ENCODE data around the gene SLC28A2.
A peak's percentile ranks its signal among the peaks of the same experiment; 100 is the strongest.
"Not testable (repeated sequence)": the region's sequence is repeated elsewhere in the genome, so short reads cannot be mapped to it uniquely, and the experiment has no call there.

Gene SLC28A2

DNA sequence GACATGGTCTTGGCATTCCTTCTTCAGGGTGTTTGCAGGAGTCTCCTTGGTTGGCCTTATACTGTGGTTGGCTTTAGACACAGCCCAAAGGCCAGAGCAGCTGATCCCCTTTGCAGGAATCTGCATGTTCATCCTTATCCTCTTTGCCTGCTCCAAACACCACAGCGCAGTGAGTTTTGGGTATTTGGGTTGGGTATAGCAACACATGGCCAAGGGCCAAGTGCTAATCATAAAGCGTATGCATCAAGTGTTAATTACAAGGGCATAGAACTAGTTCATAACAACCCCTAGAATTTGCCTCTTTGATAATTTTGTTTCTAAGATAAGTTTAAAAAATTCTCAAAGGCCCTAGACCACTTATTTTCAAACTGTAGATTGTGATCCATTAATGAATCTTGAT, 11.8 kb downstream of the SLC28A2 start:
- DNase-seq: no peak

DNA sequence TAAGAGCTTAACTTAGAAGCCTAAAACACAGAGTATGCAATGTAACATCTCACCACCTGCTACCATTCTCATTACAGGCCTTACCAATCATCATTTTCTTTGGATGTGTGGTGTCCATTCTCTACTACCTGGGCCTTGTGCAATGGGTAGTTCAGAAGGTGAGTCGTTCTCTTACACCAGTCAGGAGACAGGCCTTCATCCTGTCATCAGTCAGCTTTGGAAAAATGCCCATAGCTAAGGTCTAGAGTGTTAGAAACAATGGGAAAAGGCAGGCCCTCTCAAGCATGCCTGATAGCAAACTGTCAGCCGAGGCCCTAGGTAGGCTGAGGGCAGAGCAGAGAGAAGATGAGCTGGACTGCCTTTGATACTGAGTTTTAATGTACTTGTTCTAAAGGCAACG, 13.5 kb downstream of the SLC28A2 start:
- DNase-seq: no peak

DNA sequence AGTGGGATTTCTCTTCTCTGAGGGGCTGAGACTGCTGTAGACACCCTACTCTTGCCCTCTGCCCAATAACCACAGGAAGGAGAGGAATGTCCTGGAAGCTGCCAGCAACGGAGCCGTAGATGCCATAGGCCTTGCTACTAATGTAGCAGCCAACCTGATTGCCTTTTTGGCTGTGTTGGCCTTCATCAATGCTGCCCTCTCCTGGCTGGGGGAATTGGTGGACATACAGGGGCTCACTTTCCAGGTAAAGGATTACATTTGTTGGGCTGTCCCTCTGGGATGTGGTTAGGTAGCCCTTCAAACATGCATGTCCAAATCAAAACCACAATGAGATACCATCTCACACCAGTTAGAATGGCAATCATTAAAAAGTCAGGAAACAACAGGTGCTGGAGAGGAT, 16.1 kb downstream of the SLC28A2 start:
- DNase-seq: no peak

DNA sequence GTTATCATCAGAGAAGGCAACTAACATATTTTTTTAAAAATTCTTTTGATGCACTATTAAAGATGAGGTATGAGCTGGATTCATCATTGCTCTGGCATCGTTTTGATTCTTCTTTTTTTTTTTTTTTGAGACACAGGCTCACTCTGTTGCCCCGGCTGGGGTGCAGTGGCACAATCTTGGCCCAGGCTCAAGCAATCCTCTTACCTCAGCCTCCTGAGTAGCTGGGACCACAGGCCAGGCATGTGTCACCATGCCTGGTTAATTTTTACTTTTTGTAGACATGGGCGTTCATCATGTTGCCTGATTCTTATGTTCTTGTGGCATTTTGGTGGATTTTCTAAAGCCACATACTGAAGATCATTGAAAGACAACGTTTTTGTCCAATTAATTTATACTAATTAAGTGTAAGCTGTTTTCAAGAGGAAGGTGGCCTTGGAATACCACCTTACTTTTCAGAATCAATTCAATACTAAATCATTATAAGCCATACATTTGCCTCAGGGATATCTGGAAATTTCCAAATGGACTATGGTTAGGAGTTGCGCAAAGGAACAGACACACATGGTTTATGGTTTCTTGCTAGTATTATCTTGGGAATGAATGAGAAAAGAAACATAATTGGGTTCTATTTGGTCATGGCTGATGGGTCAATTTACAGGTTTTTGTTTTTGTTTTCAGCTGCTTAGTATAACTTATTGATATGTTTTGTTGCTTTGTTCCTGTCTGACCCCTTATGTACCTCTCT, 22.8 kb downstream of the SLC28A2 start:
- DNase-seq: no peak

DNA sequence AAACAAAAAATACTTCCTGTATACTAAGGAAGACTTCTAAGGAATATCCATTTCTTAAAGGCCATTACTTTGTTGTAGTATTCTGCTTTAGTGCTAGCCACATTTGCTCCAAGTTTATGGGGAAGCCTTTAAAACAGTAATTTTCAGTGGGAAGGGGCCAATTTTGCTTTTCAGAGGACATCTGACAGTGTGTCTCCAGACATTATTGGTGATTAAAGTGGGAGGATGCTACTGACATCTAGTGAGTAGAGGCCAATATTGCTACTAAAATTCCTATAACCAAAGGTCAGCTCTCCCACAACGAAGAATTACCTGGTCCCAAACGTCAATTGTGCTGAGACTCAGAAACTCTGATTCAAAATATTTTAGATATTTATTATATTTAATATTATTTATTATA, 24.8 kb downstream of the SLC28A2 start:
- DNase-seq: peak; percentile 52

DNA sequence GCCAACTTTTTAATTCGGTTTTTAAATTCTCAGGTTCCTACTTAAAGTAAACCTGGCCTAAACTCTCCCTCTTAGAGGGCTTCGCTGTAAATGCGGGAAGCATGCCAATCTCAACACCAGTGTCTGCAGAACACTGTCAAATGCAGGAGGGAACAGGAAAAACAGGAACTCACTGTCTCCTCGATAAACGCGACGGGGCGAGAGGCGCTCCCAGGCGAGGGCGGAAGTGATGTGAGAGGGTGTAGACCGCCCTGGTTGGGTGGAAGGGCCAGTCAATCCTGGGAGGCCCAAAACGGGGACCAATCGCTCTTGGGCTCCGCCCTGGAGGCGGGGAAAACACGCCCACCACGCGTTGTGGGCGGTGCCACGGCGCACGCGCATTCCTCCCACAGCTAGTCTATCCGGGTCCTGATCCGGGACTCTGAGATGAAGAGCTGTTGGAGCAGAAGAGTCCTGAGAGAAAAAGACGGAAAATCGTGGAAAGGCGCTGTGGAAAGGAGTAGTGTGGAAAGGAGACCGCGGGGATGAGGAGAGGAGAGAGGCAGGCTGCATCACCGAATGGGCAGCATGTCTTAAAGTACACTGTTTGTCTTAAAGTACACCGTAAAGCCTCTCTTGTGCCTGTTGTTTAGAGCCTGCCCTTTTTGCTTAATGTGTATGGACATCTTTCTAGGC, 27.1 kb downstream of the SLC28A2 start:
- peak; percentile 97 for DNase-seq

DNA sequence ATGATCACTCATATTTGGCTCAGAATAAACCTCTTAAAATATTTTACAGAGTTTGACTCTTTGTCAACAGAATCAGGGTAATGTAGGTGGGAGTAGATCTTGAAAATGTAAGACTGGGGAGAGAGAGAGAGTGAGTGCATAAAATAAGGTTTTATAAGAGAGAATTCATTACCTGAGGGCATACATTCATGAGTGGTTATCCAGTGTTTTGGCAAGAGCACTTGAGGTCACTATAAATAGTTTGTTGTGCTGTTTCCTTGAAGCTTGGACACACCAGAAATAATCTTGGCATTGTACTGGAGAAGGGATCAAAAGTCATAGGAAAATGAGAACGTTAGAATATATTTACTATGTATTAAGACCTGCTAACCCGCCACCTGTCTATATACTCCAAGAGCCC, 33.4 kb downstream of the SLC28A2 start:
- no peak for DNase-seq

DNA sequence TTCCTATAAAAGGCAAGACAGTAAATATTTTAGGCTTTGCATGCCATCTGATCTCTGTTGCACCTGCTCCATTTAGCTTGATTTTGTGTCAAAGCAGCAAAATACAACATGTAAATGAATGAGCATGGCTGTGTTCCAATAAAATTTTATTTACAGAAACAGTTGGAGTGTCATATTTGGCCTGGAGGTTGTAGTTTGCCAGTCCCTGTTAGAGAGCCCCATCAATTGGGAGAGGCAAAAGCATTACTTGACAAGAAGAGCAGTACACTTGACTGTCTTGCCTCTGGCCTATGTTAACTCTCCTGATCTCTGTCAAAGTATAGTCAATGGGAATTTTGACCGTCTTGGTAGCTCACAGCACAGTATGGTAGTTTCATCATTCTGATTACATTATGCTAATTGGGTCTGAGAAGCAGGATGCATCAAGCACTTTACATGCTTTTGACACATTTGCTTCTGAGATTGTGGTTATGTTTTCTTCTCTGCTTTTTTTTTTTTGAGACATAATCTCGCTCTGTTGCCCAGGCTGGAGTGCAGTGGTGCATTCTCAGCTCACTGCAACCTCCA, 35.4 kb downstream of the SLC28A2 start:
- DNase-seq: no peak

DNA sequence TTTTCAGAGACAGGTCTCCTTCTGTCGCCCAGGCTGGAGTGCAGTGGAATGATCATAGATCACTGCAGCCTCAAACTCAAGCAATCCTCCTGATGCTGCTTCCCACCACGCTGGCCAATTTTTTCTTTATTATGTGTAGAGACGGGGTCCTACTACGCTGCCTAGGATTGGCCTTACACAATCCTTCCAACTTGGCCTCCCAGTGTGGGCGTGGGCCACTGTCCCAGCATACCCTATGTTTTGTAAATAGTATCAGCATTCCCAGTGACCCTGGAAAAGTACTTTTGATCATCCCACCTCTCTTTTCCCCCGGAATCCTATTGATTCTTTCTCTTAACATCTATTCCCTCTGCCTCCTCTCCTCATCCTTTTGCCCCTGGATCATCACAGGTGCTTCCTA, 36.9 kb downstream of the SLC28A2 start:
- no peak for DNase-seq

DNA sequence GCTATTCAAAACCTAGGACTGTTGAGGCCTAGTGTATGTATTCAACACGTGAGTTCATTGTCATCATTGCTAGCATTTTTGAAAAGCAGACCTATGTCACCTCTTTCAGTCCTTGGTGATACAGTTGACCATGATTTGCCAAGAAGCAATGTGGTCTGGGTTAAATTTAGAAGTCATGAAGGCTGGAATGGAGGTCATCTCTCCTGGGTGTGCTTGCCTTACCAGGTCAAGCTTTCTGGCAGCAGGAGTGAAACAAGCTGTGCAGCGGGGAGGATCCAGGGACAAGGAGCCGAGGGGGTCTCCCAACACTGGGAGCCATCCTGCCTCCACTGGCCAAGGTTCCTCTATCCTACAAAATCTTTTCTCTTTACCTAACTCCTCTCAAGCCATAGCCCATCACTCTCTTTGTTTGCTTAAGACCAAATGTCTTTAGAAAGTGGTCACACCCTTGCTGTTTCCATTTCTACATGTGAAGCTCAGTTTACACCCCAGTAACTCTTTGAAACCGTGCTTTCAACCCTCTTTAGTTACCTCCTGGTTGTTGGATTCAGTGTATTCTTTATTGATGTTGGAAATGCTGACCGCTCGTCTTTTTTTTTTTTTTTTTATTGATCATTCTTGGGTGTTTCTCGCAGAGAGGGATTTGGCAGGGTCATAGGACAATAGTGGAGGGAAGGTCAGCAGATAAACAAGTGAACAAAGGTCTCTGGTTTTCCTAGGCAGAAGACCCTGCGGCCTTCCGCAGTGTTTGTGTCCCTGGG, 40.0 kb downstream of the SLC28A2 start:
- no peak for DNase-seq

DNA sequence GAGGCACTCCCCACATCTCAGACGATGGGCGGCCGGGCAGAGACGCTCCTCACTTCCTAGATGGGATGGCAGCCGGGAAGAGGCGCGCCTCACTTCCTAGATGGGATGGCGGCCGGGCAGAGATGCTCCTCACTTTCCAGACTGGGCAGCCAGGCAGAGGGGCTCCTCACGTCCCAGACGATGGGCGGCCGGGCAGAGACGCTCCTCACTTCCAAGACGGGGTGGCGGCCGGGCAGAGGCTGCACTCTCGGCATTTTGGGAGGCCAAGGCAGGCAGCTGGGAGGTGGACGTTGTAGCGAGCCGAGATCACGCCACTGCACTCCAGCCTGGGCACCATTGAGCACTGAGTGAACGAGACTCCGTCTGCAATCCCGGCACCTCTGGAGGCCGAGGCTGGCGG, 41.3 kb downstream of the SLC28A2 start:
- not testable (repeated sequence) for DNase-seq

DNA sequence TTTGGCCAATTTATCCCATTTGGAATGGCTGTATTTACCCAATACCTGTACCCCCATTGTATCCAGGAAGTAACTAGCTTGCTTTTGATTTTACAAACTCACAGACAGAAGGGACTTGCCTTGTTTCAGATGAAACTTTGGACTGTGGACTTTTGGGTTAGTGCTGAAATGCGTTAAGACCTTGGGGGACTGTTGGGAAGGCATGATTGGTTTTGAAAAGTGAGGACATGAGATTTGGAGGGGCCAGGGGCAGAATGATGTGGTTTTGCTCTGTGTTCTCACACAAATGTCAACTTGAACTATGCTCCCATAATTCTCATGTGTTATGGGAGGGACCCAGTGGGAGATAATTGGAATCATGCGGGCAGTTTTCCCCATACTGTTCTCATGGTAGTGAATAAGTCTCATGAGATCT, 46.9 kb downstream of the SLC28A2 start:
- DNase-seq: not testable (repeated sequence)

DNA sequence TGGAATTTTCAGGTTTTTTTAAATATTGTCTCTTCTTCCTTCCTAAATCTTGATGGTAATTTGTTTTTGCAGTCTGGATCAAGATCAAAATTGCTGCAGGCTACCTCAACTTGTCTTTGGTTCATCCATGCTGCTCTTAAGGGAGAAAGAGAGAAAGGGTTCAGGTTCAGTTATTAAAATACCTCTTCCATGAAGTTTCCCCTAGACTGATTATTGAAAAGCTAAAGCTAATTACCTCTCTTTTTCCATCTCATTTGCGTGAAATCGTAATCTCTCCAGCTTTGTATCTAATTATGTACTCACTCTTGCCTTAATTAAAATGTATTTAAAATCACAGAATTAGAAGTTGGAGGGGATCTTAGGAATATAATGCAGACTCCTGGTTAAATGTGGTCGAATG, 52.7 kb downstream of the SLC28A2 start:
- no peak for DNase-seq

DNA sequence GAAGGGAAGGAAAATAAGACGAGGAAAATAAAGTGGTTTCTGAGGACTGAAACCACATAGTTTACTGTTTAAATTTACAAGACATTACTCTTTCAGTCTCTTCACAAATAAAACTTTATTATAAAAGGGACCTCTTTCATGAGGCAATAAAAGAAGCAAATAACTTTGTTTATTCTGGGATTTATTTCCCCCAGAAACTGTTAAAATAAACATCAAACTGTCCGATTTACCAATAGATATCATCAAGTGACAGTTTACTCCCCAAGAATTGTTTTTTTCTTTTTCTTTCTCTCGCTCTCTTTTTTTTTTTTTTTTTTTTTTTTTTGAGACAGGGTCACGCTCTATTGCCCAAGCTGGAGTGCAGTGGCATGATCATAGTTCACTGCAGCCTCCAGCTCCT, 54.1 kb downstream of the SLC28A2 start:
- DNase-seq: no peak

DNA sequence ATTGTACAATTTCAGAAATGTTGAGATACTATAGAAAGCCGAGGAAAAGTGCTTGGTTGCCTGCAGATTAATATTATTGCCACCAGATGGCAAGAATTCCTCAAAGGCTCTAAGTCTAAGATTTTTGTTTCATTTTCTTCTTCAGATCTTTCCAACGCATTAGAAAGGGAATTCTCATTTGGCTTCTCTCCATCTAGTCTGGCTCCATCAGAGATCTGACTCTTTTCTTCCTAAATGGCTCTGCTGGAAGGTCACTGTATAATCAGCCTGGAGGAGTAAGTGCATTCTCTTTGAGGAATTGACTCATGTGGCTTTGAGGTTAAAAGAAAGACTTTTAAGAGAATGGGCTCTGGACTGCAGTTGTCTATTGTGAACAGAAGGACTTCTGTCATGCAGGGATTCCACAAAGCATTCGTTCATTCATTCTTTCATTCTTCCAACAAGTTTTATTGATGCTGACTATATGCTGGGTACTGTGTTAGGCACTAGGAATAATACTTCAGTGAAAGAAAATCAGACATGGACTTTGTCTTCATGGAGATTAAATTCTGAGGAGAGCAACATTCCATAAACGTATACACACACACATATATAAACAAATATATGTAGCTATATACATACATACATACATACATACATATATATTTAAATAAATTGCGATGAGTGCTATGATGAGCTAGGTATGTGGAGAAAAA, 55.3 kb downstream of the SLC28A2 start:
- peak; percentile 70 for DNase-seq

DNA sequence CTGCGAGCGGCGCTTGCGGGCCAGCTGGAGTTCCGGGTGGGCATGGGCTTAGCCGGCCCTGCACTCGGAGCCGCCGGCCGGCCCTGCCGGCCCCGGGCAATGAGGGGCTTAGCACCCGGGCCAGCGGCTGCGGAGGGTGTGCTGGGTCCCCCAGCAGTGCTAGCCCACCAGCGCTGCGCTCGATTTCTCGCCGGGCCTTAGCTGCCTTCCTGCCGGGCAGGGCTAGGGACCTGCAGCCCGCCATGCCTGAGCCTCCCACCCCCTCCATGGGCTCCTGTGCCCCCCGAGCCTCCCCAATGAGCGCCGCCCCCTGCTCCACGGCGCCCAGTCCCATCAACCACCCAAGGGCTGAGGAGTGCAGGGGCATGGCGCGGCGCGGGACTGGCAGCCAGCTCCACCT, 62.1 kb downstream of the SLC28A2 start:
- DNase-seq: not testable (repeated sequence)

DNA sequence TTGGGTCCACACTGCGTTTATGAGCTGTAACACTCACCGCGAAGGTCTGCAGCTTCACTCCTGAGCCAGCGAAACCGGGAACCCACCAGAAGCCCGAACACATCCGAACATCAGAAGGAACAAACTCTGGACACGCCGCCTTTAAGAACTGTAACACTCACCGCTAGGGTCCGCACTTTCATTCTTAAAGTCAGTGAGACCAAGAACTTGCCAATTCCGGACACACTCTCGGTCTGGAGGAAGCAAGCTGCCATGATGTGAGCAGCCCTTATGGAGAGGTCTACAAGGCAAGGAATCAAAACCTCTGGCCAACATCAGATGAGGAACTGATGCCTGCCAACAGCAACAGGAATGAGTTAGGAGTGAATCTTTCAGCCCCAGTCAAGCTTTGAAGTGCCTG, 62.9 kb downstream of the SLC28A2 start:
- DNase-seq: peak; percentile 12

DNA sequence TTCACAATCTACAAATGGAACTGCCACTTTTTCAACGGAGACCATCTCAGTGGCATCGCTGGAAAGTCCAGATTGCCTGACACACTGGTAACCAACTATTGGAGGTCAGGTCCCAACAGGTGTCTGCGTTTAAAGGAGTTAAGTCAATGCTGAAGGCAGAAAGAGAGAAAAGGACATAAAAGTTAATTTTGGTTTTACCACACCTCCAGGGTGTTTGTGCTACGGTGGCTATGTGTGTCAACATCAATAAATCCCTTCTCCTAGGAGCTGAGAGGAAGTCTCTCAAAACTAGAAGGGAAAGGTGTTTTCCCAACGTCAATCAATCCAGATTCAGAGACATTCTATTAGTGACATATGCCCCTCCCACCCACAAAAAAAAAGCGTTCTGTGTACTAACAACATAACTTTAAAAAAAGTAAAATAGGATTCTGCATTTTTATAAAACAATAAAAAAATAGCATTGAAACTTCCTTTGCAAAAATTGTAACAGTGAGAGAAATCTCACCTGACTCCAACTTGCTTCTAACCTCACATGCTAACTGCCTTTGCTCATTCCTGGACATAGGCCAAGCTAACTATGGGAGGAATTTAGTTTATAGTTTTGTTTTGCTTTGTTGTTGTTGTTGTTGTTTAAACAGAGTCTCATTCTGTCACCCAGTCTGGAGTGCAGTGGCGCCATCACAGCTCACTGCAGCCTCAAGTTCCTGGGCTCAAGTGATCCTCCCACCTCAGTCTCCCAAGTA, 67.6 kb downstream of the SLC28A2 start:
- DNase-seq: no peak

DNA sequence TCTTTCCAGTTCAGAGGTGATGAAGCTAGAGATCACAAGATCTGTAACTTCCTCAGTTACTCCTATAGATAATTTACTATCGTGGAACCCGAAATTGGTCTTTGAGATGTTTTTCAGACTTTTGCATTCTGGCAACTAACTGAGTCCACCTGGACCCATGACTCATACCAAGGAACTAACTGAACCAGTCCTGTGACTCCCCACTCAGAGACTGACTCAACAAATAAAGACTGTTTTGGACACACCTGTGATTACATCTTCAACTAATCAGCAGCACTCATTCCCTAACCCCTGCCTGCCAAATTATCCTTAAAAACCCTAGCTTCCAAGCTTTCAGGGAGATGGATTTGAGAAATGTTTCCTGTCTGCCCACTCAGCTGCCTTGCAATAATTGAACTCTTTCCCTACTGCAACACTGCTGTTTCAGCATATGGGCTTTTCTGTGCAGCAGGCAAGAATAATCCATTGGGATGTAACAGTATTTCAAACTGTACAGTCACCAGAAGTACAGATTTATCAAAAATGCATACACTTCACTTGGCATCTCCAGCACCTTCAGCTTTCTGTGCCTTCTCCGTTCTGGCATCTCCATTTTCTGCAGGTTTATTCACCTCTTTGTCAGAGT, 68.7 kb downstream of the SLC28A2 start:
- DNase-seq: no peak

DNA sequence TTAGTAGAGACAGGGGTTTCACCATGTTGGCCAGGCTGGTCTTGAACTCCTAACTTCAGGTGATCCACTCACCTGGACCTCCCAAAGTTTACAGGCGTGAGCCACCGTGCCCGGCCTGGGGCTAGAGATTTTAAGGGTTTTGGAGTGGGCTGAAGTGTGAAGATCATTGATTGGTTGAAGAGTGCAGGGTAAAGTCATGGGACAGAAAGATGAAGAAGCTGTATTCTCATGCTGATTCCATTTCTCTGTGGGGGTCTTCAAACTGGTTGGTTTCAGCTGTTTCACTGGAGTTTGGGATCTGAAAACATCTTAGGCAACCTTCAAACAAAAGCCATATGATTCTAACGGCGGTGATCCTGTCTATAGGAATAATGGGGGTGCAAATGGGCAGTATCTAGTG, 74.2 kb downstream of the SLC28A2 start:
- DNase-seq: no peak

DNA sequence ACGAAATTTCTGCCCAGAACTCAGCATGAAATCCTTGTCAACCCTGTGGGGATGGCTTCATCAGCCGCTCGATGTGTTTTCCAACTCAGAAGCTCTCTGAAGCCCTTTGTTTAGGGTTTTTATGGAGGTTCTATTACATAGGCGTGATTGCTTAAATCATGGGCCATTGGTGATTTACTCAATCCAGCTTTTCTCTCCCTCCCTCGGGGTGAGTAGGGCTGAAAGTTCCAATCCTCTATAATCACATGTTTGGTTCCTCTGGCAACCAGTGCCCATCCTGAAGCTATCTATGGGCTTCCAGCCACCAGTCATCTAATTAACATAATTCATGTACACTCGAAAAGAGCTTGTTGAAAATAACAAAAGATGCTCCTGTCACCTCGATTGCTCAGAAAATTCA, 74.7 kb downstream of the SLC28A2 start:
- DNase-seq: no peak

Measured in fibroblast of skin of abdomen (primary cell).